Left renal cortex interstitium (tissue), 4 donors: ENCODE data around the gene ARVCF. TPM values are rescaled to one million over a fixed set of nuclear protein-coding genes. Genes with fewer than 3 reads are reported as not detected.

ENCODE experiments used
- DNase-seq, 4 donors: peaks; one replicate each; pipeline ENCODE4 v3.0.0-alpha.2; 2013; ENCODE audit warnings: low read depth in 4 of 4, low spot score in 2 of 4, missing footprints in 1 of 4
- polyA plus RNA-seq, 4 donors: library from polyadenylated mRNA; unstranded; fragments of 120-200 nt; gene quantifications; one replicate each; pipeline ENCODE4 v1.2.1, GENCODE V29; 2013; ENCODE audit not compliant: insufficient read length in 4 of 4

Gene ARVCF
- polyA plus RNA-seq, 4 donors: 18.3 to 33.5 (median 29.1) TPM

GRCh38 chr22:20053407-20054033 lies 36.9 kb upstream of the ARVCF start:
- no peak for DNase-seq

GRCh38 chr22:20052309-20053259 lies 36.0 kb upstream of the ARVCF start:
- DNase-seq: no peak

DNA sequence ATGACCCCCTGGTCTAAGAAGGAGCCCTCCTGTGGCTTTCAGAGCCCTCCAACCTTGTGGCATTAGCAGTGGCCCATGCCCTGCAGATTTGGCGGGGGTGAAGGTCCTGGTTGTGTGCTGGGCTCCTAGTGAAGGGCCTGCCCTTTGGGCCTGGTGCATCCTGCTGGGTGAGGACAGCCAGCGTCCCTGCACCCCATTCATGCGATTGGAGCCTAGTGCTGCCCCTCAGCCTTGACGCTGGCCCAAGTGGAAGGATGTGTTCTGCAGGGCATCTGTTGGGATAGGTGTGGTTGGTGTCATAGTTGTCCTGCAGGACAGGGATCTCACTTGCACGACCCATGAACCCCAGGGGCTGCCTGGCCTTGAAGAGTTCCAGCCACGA lies 35.3 kb upstream of the ARVCF start:
- no peak for DNase-seq

DNA sequence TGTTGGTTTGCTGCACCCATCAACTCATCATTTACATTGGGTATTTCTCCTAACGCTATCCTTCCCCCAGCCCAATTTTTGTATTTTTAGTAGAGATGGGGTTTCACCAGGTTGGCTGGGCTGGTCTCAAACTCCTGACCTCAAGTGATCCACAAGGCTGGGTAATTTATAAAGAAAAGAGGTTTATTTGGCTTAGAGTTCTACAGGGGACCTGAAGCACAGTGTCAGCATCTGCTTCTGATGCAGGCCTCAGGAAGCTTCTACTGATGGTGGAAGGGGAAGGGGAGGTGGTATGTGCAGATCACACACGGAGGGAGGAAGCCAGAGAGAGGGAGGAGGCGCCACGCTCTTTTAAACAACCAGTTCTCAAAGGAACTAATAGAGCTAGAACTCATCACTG lies 30.1 kb upstream of the ARVCF start:
- DNase-seq: no peak

- no peak for DNase-seq
Observed at GRCh38 chr22:20044495-20045151, 28.0 kb upstream of the ARVCF start.

- DNase-seq: no peak
Observed at GRCh38 chr22:20043997-20044342, 27.3 kb upstream of the ARVCF start.

DNA sequence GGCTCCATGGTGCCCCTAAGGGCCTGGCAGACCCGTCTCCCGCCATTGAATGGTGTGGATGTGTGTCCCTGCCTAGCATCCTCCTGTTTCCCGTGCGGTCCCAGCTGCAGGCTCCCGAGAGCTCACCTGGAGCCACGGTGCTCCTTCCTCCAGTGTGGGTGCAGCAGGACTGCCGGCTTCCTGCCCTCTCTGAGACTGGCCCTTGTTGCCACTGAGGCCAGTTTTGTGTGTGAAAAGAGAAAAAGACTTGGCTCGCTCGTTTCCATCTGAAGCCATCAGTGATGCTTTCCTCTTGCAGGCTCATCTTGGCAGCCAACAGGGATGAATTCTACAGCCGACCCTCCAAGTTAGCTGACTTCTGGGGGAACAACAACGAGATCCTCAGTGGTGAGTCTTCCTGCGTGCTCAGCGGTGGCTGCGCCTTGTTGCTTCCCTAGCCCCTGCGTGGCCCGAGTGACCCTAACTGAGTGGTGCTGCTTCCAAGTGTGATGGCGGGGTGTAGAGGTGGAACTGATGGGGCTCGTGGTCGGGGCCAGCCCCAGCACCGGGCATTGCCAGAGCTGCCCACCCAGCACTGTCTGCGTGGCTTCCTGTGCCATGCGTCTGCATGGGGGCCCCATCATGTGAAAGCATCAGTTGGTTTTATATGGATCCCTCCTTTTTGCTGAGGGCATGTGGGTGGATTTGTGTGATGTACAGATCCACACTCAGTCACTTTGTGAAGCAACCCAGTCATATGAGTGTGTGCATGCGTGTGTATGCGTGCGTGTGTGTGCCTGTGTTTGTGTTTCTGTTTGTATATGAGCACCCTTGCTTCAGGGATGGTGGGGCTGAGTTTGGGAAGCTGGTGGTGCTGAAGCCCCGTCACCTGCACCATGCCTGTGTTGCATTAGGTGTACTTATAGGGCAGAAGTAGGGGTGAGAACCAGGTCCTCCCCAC lies 26.7 kb upstream of the ARVCF start:
- no peak for DNase-seq

- DNase-seq: no peak
Observed at GRCh38 chr22:20040327-20041200, 23.9 kb upstream of the ARVCF start.

GRCh38 chr22:20039683-20040325 lies 23.2 kb upstream of the ARVCF start:
- no peak for DNase-seq

- DNase-seq: no peak
Observed at GRCh38 chr22:20038574-20038973, 22.0 kb upstream of the ARVCF start.

DNA sequence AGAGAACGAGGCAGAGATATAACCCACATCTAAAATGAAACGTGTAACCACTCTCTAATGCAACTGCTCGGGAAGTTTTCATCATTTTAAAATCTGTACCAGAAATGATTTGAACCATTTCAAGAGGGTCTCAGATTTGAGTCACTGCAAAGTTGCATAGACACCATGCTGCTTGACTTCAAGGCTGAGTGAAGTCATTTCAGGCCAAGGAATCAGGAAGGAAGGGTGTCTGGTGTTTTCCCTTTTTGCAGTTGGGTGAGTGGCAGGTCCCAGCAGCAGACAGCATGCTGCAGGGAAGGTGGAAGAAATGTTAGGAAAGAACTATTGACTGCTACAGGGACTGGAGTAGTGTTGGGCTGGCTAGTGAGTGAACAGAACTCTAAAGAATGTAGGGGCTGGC lies 20.8 kb upstream of the ARVCF start:
- DNase-seq: no peak

GRCh38 chr22:20036535-20037392 lies 20.1 kb upstream of the ARVCF start:
- DNase-seq: no peak

DNA sequence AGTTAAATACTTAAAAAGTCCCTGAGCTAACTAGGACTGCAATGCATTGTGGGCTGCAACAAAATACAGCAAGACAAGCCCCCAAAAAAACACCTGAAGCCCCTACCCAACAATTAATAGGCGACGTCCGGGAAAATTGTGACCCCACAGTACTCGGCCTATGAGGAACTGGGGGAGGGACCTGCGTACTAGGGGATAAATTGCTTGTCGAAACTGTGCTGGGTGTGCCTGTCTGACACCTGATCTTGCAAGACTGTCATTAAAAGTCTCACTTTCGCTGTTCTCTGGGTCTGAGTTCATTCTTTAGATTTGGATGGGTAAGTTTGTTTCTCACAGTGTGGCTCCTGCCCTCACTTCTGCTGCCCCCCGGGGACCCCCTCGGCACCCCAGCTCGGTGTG lies 19.5 kb upstream of the ARVCF start:
- DNase-seq: no peak

DNA sequence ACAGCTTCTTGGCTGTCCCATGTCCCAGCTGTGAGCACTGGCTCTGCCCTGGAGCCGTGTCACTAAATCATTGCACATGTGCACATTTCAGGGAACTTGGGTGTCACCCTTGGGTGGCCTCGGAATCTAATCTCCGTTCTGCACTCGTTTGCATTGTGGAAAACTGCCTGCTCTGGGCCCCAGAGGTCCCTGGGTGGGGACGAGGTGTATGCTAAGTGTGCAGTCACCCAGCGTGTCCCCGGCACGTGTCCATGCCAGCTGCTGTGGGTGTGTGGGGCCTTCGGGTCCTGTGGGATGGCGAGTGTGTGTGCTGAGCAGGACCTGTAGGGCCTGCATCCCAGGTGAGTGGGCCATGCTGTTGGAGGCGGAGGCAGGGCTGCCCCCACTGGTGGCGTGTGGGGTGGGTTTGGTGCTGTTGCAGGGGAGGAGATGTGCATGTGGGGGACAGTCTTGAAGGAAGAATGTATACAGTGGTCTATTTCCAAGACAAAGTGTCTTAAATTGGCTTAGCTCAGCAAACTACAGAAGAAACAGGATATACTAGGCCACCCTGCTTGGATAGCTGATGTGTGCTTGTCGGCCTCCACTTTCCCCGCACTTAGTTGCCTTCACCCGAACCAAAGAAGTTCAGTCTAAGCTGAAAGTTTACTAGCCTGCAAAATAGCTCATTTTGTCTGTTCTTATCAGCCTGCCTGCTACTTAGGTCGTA lies 18.9 kb upstream of the ARVCF start:
- DNase-seq: no peak

DNA sequence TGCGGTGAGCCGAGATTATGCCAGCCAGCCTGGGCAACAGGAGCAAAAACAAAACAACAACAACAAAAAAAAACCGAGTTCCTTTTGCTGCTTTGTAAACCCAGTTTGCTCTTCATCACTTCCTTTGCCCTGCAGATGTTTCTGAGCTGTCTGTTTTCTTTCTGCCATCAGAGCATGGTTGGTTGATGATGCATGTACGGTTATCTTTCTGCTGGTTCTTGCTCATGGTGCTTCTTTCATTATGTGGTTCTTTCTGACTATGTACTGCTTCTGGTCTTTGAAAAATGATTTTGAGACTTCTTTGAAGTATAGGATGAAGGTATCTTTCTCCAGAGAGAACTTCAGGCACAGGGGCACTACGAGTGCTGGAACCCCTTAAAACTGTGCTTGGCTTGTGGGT lies 17.5 kb upstream of the ARVCF start:
- no peak for DNase-seq

DNA sequence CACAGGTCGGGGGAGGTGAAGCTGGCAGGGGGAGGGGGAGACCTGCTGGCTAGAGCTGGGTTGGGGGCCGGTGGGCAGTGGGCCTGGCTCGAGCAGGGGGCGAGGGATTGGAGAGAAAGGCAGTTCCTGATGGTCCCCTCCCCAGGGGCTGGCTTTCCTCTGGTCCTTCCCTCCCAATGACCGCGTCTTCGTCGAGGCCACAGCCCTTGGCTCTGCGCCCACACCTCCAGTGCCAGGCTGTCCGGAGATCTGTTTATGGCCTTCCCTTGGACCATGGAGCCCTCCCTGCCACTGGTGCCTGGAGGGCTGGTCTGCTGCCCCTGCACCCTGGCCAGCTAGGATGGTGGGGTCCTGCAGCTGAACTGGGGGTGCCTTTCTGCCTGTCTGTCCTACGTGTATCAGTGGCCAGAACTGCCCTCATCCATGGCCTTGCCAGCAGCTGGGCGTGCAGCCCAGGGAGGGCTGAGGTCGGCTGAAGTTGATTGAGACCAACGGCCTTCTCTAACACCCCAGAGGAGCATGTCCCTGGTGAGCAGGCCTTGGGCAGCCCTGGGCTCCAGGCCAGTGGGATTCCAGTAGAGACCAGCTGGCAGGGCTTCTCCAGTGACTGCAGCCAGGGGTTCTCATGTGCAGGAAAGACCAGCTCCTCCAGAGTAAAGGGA lies 16.6 kb upstream of the ARVCF start:
- no peak for DNase-seq

DNA sequence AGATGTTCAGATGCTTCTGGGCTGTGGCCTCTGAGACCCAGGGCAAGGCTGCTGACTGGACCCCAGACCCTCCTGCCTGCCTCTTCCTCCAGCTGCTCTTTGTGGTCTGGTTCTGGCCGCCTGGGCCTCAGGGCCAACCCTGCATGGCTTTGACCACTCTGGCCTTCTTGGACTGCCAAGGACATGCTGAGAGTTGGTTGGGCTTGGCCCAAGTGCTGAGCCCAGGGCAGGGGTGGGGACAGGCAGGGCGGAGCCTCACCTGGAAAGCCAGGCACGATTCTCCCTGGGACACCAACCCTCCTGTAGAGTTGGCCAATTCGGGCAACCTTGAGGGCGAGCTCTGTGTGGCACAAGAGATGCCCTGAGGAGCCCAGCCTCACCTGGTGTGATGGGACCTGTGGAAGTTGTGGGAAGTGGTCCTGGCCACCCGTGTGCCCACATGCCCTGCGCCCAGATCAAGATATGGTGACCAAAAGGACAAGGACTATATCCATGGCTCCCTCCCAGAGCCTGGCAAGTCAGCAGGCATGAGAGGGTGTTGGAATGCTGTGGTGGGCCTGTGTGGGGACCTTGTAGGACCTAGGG lies 15.9 kb upstream of the ARVCF start:
- no peak for DNase-seq
